Activated naive CD4-positive, alpha-beta T cell treated with anti-CD3 and anti-CD28 coated beads, Interleukin-2, amount 50 U/mL, for 72 hours (primary cell): Measurements from ENCODE around the gene RTN4IP1. TPM values are rescaled to one million over a fixed set of nuclear protein-coding genes. Genes with fewer than 3 reads are reported as not detected.
"Not testable (repeated sequence)": the region's sequence is repeated elsewhere in the genome, so short reads cannot be mapped to it uniquely, and the experiment has no call there.

ENCODE experiments used
- ATAC-seq, 2 donors: fragments of 150-1000 bp; cut with Tn5 transposase; 2 replicates each; pipeline ENCODE4 v1.10.0; 2021; ENCODE audit warnings: mild to moderate bottlenecking in 2 of 2, moderate library complexity in 2 of 2
- DNase-seq, 2 donors: peaks; one replicate each; pipeline ENCODE4 v3.0.0; 2021 to 2022; ENCODE audit warnings: low spot score in 2 of 2
- H3K27ac Mint-ChIP-seq, 2 donors: one replicate each; pipeline ENCODE4 v1.8.0; 2022; ENCODE audit warnings: mild to moderate bottlenecking in 2 of 2, mixed read lengths in 2 of 2
- H3K36me3 Mint-ChIP-seq, 2 donors: one replicate each; pipeline ENCODE4 v1.8.0; 2022; ENCODE audit warnings: mixed read lengths in 2 of 2
- H3K9me3 Mint-ChIP-seq, 2 donors: one replicate each; pipeline ENCODE4 v1.8.0; 2022; ENCODE audit warnings: mixed read lengths in 2 of 2
- total RNA-seq, 2 donors: library from RNA; stranded (reverse); gene quantifications; one replicate each; pipeline ENCODE4 v1.2.3, GENCODE V29; 2022

The RTN4IP1 gene
- total RNA-seq, 2 donors from 2014 or later = 6.6 to 8.0 TPM

DNA sequence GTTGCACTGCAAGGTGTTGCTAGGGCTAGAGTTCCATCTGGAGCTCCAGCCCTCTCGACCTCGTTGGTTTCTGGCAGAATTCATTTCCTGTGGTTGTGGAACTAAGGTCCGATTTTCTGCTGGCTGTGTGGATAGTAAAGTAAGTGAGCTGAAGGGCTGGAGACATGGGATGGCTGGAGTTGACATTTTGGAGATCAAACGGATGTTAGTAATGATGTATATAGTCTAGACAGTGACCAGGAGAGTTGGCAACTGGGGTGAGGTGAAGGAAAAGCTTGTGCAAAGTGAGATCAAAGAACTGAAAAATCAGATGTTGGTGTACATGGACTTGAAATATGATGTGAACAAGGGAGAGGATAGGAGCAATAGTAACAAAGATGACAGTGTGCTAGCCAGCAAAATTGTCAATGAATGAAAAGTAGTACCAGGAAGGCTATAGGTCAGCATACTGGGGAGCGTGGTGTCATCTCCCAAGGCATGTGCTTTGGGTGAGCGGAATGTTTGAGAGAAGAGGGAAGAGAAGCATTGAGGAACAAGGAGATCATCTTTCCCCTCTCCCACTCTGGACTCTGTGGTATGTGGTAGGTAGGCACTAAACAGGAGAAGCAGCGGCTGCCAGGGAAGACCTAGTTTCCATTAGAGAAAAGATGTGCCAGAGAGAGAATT lies 7.9 kb upstream of the RTN4IP1 start:
- no peaks in the 10 kb centered on the region for H3K9me3 Mint-ChIP-seq
- H3K36me3 Mint-ChIP-seq = no peaks in the 10 kb centered on the region
- no peak overlapping the region for H3K27ac Mint-ChIP-seq
- ATAC-seq (no peak), DNase-seq (no peak)

GRCh38 chr6:106634565-106634964 lies 5.3 kb upstream of the RTN4IP1 start:
- ATAC-seq (no peak), DNase-seq (no peak)
- Mint-ChIP-seq H3K36me3 (peaks cover 6 to 9% of the 10 kb centered on the region in 2 donors), H3K27ac (no peak overlapping the region), H3K9me3 (no peaks in the 10 kb centered on the region)

DNA sequence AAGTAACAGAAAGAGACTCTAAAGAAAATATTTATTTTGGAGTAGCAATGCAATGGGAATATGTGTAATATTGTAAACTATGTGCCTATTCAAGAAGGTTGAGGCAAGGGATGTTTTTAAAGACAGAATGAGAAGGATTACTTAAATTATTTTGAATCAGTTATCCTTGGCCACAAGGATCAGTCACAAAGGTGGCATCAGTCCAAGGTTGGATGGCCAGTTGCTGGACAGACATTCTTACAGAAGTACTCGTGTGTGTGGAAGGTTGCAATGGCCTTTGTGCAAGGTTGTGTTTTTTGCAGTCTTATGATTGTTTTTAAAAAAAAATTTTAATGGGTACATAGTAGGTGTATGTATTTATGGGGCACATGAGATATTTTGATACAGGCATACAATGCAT lies 2.0 kb upstream of the RTN4IP1 start:
- no peak overlapping the region for H3K27ac Mint-ChIP-seq
- ATAC-seq (no peak), DNase-seq (no peak)
- peaks cover 6 to 17% of the 10 kb centered on the region in 2 donors for H3K36me3 Mint-ChIP-seq
- no peaks in the 10 kb centered on the region for H3K9me3 Mint-ChIP-seq

GRCh38 chr6:106630366-106630765 lies 1.1 kb upstream of the RTN4IP1 start:
- ATAC-seq = no peak
- no peak for DNase-seq
- peaks cover 6 to 17% of the 10 kb centered on the region in 2 donors for H3K36me3 Mint-ChIP-seq
- H3K9me3 Mint-ChIP-seq = no peaks in the 10 kb centered on the region
- H3K27ac Mint-ChIP-seq = peak overlapping the region; percentile 83 to 93

GRCh38 chr6:106629859-106630163 lies 513 bp upstream of the RTN4IP1 start:
- ATAC-seq (no peak), DNase-seq (no peak)
- peaks cover 6 to 17% of the 10 kb centered on the region in 2 donors for H3K36me3 Mint-ChIP-seq
- peak overlapping the region; percentile 93 to 98 for H3K27ac Mint-ChIP-seq
- no peaks in the 10 kb centered on the region for H3K9me3 Mint-ChIP-seq

DNA sequence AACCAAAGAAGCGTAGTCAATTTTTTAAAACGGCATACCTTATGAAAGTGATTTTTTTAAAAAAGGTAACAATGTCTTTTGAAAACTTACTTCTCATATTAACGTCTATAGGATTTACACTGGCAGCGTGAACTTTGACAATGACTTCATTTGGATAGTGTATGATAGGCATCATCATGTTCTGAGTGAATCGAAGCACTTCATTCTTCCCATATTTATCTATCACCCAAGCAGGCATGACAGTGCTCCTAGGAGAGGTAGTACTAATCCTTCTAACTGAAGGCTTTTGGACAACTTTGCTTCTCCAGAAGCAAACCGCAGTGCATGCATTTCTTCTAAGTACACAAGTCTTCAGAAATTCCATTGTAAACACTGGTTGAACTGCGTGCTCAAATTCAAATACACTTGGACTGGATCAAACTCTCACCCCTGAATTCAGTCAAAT lies 618 bp downstream of the RTN4IP1 start:
- DNase-seq (no peak), ATAC-seq (peak; percentile 12 to 28)
- Mint-ChIP-seq H3K36me3 (peaks cover 6 to 17% of the 10 kb centered on the region in 2 donors), H3K9me3 (no peaks in the 10 kb centered on the region), H3K27ac (peak overlapping the region; percentile 93 to 98)

DNA sequence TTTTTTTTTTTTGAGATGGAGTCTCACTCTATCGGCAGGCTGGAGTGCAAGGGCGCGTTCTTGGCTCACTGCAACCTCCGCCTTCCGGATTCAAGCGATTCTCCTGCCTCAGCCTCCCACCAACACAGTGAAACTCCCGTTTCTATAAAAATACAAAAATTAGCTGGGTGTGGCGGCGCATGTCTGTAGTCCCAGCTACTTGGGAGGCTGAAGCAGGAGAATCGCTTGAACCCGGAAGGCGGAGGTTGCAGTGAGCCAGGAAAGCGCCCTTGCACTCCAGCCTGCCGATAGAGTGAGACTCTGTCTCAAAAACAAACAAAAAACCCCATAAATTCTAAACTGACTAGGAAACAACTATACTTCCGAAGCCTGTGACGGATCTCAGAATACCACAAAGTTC lies 1.5 kb downstream of the RTN4IP1 start:
- not testable (repeated sequence) for ATAC-seq, DNase-seq, H3K9me3 Mint-ChIP-seq
- Mint-ChIP-seq H3K36me3 (peaks cover 10 to 17% of the 10 kb centered on the region in 2 donors), H3K27ac (peak overlapping the region in 1 of 2 donors; percentile 93)

GRCh38 chr6:106626485-106626884 lies 2.8 kb downstream of the RTN4IP1 start:
- no peaks in the 10 kb centered on the region for H3K9me3 Mint-ChIP-seq
- H3K36me3 Mint-ChIP-seq = peaks cover 17 to 18% of the 10 kb centered on the region in 2 donors
- ATAC-seq = no peak
- H3K27ac Mint-ChIP-seq = no peak overlapping the region
- DNase-seq = no peak

GRCh38 chr6:106623039-106623438 lies 6.3 kb downstream of the RTN4IP1 start:
- peaks cover 0 to 13% of the 10 kb centered on the region in 2 donors for H3K36me3 Mint-ChIP-seq
- H3K27ac Mint-ChIP-seq = no peak overlapping the region
- no peak for DNase-seq

DNA sequence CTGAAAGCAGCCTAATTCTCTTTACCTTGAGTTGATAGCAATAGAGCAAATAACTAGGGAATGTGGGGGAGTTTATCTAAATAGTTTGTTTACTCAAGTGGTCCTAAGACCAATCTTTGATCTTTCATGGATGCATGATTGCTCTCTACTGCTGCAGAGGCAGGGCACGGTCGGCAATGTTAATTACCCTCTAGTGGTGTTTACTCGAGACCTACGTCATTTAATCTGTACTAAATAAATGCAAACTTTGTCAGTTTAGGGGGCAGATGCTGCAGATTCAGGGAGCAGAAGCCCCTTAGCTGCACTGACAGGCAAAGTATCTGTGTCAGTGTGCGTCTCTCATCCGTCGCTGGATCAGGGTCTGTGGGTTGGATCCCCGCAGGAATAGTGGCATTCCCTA lies 6.9 kb downstream of the RTN4IP1 start:
- peaks cover 0 to 13% of the 10 kb centered on the region in 2 donors for H3K36me3 Mint-ChIP-seq
- no peak for DNase-seq
- no peaks in the 10 kb centered on the region for H3K9me3 Mint-ChIP-seq
- no peak overlapping the region for H3K27ac Mint-ChIP-seq
- no peak for ATAC-seq

More at GRCh38 chr6:106623039-106623438, 6.3 kb downstream of the RTN4IP1 start:
- ATAC-seq = no peak
- H3K9me3 Mint-ChIP-seq = no peaks in the 10 kb centered on the region

- Mint-ChIP-seq H3K27ac (peak overlapping the region in 1 of 2 donors; percentile 18), H3K9me3 (no peaks in the 10 kb centered on the region), H3K36me3 (peaks cover 0 to 13% of the 10 kb centered on the region in 2 donors)
- DNase-seq = no peak
- no peak for ATAC-seq
Observed at GRCh38 chr6:106620931-106621672, 8.2 kb downstream of the RTN4IP1 start.

DNA sequence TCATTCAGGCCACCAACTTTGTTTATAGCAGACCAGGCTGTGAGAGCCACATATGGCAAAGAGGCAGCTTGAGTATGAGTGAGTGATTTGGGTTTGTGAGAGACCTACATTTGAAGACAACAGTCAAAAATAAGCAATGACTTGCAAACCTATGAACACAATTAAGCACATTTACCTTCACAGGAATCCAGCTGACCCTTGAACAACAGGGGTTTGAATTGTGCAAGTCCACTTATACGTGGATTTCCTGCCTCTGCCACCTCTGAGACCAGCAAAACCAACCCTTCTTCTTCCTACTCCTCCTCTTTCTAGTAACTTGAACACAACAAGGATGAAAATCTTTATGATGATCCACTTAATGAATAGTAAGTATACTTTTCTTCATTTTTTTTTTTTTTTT lies 10.1 kb downstream of the RTN4IP1 start:
- Mint-ChIP-seq H3K36me3 (peaks cover 0 to 13% of the 10 kb centered on the region in 2 donors), H3K9me3 (no peaks in the 10 kb centered on the region), H3K27ac (no peak overlapping the region)
- no peak for DNase-seq
- no peak for ATAC-seq

DNA sequence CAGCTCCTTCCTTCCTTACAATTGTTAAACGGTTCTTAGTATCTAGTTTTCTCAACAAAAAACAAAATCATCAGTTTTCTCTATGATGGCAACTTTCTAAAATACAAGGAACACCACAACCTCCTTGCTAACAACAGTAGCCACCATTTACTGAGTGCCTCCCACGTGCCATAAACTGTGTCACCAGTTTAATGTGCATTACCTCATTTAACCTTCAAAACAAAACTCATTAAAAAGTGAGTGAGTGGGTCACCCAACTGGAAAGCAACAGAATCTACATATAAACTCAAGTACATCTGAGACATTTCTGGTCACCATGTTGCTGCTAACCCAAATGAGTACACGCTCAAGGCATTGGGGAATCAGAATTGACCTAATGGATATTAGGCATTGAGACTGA lies 11.0 kb downstream of the RTN4IP1 start:
- DNase-seq (no peak), ATAC-seq (no peak)
- Mint-ChIP-seq H3K9me3 (no peaks in the 10 kb centered on the region), H3K36me3 (peaks cover 0 to 20% of the 10 kb centered on the region in 2 donors), H3K27ac (no peak overlapping the region)

- Mint-ChIP-seq H3K9me3 (no peaks in the 10 kb centered on the region), H3K36me3 (peaks cover 0 to 21% of the 10 kb centered on the region in 2 donors), H3K27ac (no peak overlapping the region)
- DNase-seq (no peak), ATAC-seq (no peak)
Observed at GRCh38 chr6:106617857-106618256, 11.4 kb downstream of the RTN4IP1 start.

DNA sequence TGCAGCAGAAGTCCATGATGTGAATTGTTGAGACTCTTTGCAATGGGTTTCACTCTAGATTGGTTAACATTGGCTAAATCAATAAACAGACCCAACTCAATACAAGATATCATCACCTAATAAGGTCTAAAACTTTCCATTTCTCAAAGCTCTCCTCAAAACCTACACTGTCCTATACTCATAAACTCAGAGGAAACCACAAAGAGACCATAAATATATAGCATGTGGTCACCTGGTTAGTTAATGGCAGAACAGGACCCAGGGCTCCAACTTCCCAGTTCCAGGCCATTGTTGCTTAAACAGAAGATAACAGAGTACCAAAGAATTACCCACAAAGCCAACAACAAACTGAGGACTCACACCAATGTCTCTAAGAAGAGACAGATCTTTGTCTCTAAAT lies 12.0 kb downstream of the RTN4IP1 start:
- H3K27ac Mint-ChIP-seq = no peak overlapping the region
- no peaks in the 10 kb centered on the region for H3K9me3 Mint-ChIP-seq
- ATAC-seq = no peak
- DNase-seq = no peak
- H3K36me3 Mint-ChIP-seq = peaks cover 0 to 21% of the 10 kb centered on the region in 2 donors

GRCh38 chr6:106614592-106615257 lies 14.6 kb downstream of the RTN4IP1 start:
- DNase-seq = no peak
- no peak overlapping the region for H3K27ac Mint-ChIP-seq
- H3K9me3 Mint-ChIP-seq = no peaks in the 10 kb centered on the region
- ATAC-seq = no peak
- H3K36me3 Mint-ChIP-seq = peaks cover 0 to 17% of the 10 kb centered on the region in 2 donors

GRCh38 chr6:106614166-106614565 lies 15.1 kb downstream of the RTN4IP1 start:
- H3K36me3 Mint-ChIP-seq = peaks cover 0 to 17% of the 10 kb centered on the region in 2 donors
- peak overlapping the region; percentile 66 to 74 for H3K27ac Mint-ChIP-seq
- ATAC-seq = peak in 1 of 2 donors; percentile 51
- no peak for DNase-seq
- H3K9me3 Mint-ChIP-seq = no peaks in the 10 kb centered on the region
